Measurements from ENCODE around the gene DVL2.
"Not testable (repeated sequence)": the region's sequence is repeated elsewhere in the genome, so short reads cannot be mapped to it uniquely, and the experiment has no call there.

Gene DVL2

GRCh38 chr17:7254511-7254910 lies 20.2 kb upstream of the DVL2 start:
- DNase-seq, result no peak

GRCh38 chr17:7253082-7253481 lies 18.8 kb upstream of the DVL2 start:
- no peak for DNase-seq

GRCh38 chr17:7252176-7253043 lies 18.1 kb upstream of the DVL2 start, which contains the start of gene ELP5:
ELP5 (plus strand) TSS chr17:7252215; CDS start chr17:7252551, 336 bp downstream.
- DNase-seq, result peak; percentile 55

GRCh38 chr17:7251661-7252175 lies 17.4 kb upstream of the DVL2 start, which contains the start of gene CTDNEP1:
CTDNEP1 (minus strand) TSS chr17:7251734; CDS start chr17:7251296, 438 bp downstream.
- peak; percentile 88 for DNase-seq

GRCh38 chr17:7250695-7251627 lies 16.6 kb upstream of the DVL2 start:
- DNase-seq, result no peak

- peak; percentile 12 for DNase-seq
These were observed 15.5 kb upstream of the DVL2 start for GRCh38 chr17:7249830-7250229.

GRCh38 chr17:7249214-7249613 lies 14.9 kb upstream of the DVL2 start:
- no peak for DNase-seq

- no peak for DNase-seq
These were observed 14.5 kb upstream of the DVL2 start for GRCh38 chr17:7248796-7249195.

- DNase-seq, result no peak
These were observed 12.5 kb upstream of the DVL2 start for GRCh38 chr17:7246779-7247178.

- not testable (repeated sequence) for DNase-seq
These were observed 9.5 kb upstream of the DVL2 start for GRCh38 chr17:7243838-7244237.

- no peak for DNase-seq
These were observed 9.1 kb upstream of the DVL2 start for GRCh38 chr17:7243453-7243729.

- peak; percentile 57 for DNase-seq
These were observed 8.6 kb upstream of the DVL2 start for GRCh38 chr17:7242717-7243452.

GRCh38 chr17:7241783-7242716 lies 7.7 kb upstream of the DVL2 start, which contains the start of gene GABARAP:
GABARAP (minus strand) TSS chr17:7242449; CDS start chr17:7242330, 119 bp downstream.
- DNase-seq, result peak; percentile 42

- DNase-seq, result no peak
These were observed 6.9 kb upstream of the DVL2 start for GRCh38 chr17:7241090-7241733.

GRCh38 chr17:7240375-7240774 lies 6.1 kb upstream of the DVL2 start:
- no peak for DNase-seq

- DNase-seq, result peak; percentile 89
These were observed 5.0 kb upstream of the DVL2 start, which contains the start of gene PHF23 for GRCh38 chr17:7239091-7240027. PHF23 (minus strand) TSS chr17:7239457; CDS start chr17:7239279, 178 bp downstream.

GRCh38 chr17:7238420-7239090 lies 4.2 kb upstream of the DVL2 start:
- no peak for DNase-seq

GRCh38 chr17:7237761-7238419 lies 3.6 kb upstream of the DVL2 start:
- DNase-seq, result no peak

Data from GF-D8 (cell line).